Endothelial cell of umbilical vein (primary cell): ENCODE measurements around the gene BSND. TPM values are rescaled to one million over a fixed set of nuclear protein-coding genes. Genes with fewer than 3 reads are reported as not detected.

ENCODE experiments used
- BruUV-seq: library from RNA; stranded (reverse); fragments of 400-500 nt; replicated peaks from 2 replicates; lab custom pipeline; 2021; lab: Mats Ljungman, UMichigan
- CTCF ChIA-PET: fragments of 300-600, 350-600 bp; sonication (Branson Sonifier 250); formaldehyde crosslinking; loops from one replicate; lab custom pipeline; 2021; ENCODE audit warnings: antibody characterized with exemption, inconsistent platforms; lab: Charles Lee
- POLR2A ChIA-PET: fragments of 300-600, 350-600 bp; sonication (Branson Sonifier 250); formaldehyde crosslinking; loops from one replicate; lab custom pipeline; 2021; ENCODE audit warnings: antibody characterized with exemption, inconsistent platforms; lab: Charles Lee
- DNase-seq: peaks from one replicate; pipeline ENCODE4 v3.0.0-alpha.2; 2011; ENCODE audit warnings: low read depth, low spot score
- FAIRE-seq: peaks from 2 replicates; lab custom pipeline; 2011; peaks lifted over from hg19 to GRCh38; lab: Jason Lieb, UNC
- H2AFZ ChIP-seq: 2 replicates; pipeline ENCODE4 v1.6.0; 2012; ENCODE audit warnings: low read depth, low read length, control low read depth, inconsistent platforms
- H3K27ac ChIP-seq: 2 replicates; pipeline ENCODE4 v1.5.1; 2011; ENCODE audit warnings: low read depth, mild to moderate bottlenecking, control low read depth, low read length, moderate library complexity; ENCODE audit not compliant: insufficient read depth
- H3K27me3 ChIP-seq, 2 experiments: 2 replicates each; pipeline versions ENCODE4 v1.6.0 to v1.6.1; 2011; ENCODE audit warnings: low read length in 2 of 2, mixed read lengths in 1 of 2; ENCODE audit not compliant: control insufficient read depth in 2 of 2, insufficient read depth in 2 of 2
- H3K36me3 ChIP-seq, 2 experiments: 2 replicates in 1 of 2; 3 replicates in 1 of 2; pipeline ENCODE4 v1.5.1; 2011; ENCODE audit warnings: low read length in 2 of 2, mild to moderate bottlenecking in 1 of 2, moderate library complexity in 1 of 2; ENCODE audit not compliant: control insufficient read depth in 2 of 2, insufficient read depth in 2 of 2; ENCODE audit errors: extremely low read depth in 1 of 2
- H3K4me1 ChIP-seq: 3 replicates; pipeline ENCODE4 v1.5.1; 2011; ENCODE audit warnings: mild to moderate bottlenecking, low read length; ENCODE audit not compliant: control insufficient read depth, insufficient read depth; ENCODE audit errors: extremely low read depth
- H3K4me2 ChIP-seq: 2 replicates; pipeline ENCODE4 v1.6.1; 2011; ENCODE audit warnings: low read length, control low read depth, mixed read lengths; ENCODE audit not compliant: insufficient read depth
- H3K4me3 ChIP-seq, 3 experiments: fragments of 200-600 bp in 1 of 3; sonication (generic), shearing (Covaris generic) in 1 of 3; replicated peaks in 1 of 3; 2 replicates each; pipeline ENCODE4 v1.5.1; 2011 to 2016; ENCODE audit warnings: control low read depth in 3 of 3, low read length in 3 of 3, mild to moderate bottlenecking in 2 of 3, inconsistent platforms in 1 of 3, low read depth in 1 of 3, moderate library complexity in 1 of 3; ENCODE audit not compliant: insufficient read depth in 1 of 3
- H3K79me2 ChIP-seq: 2 replicates; pipeline ENCODE4 v1.6.0; 2012; ENCODE audit warnings: low read length, inconsistent platforms; ENCODE audit not compliant: control insufficient read depth, insufficient read depth
- H3K9ac ChIP-seq: replicated peaks from 2 replicates; pipeline ENCODE3; 2011; ENCODE audit warnings: low read length, control low read depth; ENCODE audit not compliant: insufficient read depth; ENCODE audit errors: extremely low read depth
- H3K9me1 ChIP-seq: replicated peaks from 3 replicates; pipeline ENCODE4 v1.6.0; 2011; ENCODE audit warnings: mild to moderate bottlenecking, low read length; ENCODE audit not compliant: control insufficient read depth, insufficient read depth; ENCODE audit errors: extremely low read depth
- H3K9me3 ChIP-seq: replicated peaks from 2 replicates; pipeline ENCODE4 v1.5.1; 2012; ENCODE audit warnings: low read length, inconsistent platforms; ENCODE audit not compliant: control insufficient read depth, insufficient read depth
- H4K20me1 ChIP-seq: replicated peaks from 2 replicates; pipeline ENCODE3; 2011; ENCODE audit warnings: mild to moderate bottlenecking, low read length; ENCODE audit not compliant: control insufficient read depth, insufficient read depth; ENCODE audit errors: extremely low read depth
- CTCF ChIP-seq, 2 donors: IDR thresholded peaks; 1 replicate in 1 of 2; 2 replicates in 1 of 2; pipeline ENCODE4 v1.5.1; 2011; ENCODE audit warnings: low read length in 2 of 2, mild to moderate bottlenecking in 2 of 2, moderate library complexity in 2 of 2, control low read depth in 1 of 2, inconsistent platforms in 1 of 2, low read depth in 1 of 2; ENCODE audit not compliant: insufficient read depth in 1 of 2; ENCODE audit errors: extremely low read depth in 1 of 2
- EZH2 ChIP-seq: IDR thresholded peaks from 2 replicates; pipeline ENCODE4 v1.6.1; 2012; ENCODE audit warnings: borderline replicate concordance, low read depth, mild to moderate bottlenecking, moderate library complexity, low read length, inconsistent platforms; ENCODE audit not compliant: severe bottlenecking
- FOS ChIP-seq: IDR thresholded peaks from 2 replicates; pipeline ENCODE4 v1.6.1; 2011; ENCODE audit warnings: mild to moderate bottlenecking, low read length, moderate library complexity, borderline replicate concordance; ENCODE audit not compliant: insufficient read depth
- GATA2 ChIP-seq: IDR thresholded peaks from 2 replicates; pipeline ENCODE4 v1.7.0; 2011; ENCODE audit warnings: low read depth, mild to moderate bottlenecking, moderate library complexity, mixed read lengths, low read length; ENCODE audit not compliant: insufficient read length, insufficient read depth
- JUN ChIP-seq: IDR thresholded peaks from 2 replicates; pipeline ENCODE4 v1.6.1; 2011; ENCODE audit warnings: borderline replicate concordance, low read depth; ENCODE audit not compliant: insufficient read length, insufficient read depth
- MAX ChIP-seq: IDR thresholded peaks from 2 replicates; pipeline ENCODE4 v1.6.1; 2011; ENCODE audit not compliant: insufficient read depth, insufficient read length
- MYC ChIP-seq: IDR thresholded peaks from one replicate; pipeline ENCODE4 v1.6.1; 2011; ENCODE audit warnings: mild to moderate bottlenecking, low read depth, low read length
- POLR2A ChIP-seq: IDR thresholded peaks from 2 replicates; pipeline ENCODE4 v1.6.1; 2012; ENCODE audit warnings: low read depth, mild to moderate bottlenecking, control low read depth, low read length
- POLR2AphosphoS5 ChIP-seq: IDR thresholded peaks from 2 replicates; pipeline ENCODE4 v1.6.1; 2012; ENCODE audit warnings: low read depth, mild to moderate bottlenecking, control low read depth, low read length, moderate library complexity; ENCODE audit not compliant: insufficient read depth
- dilution Hi-C: fragments of 300-500 bp; cut with MboI; formaldehyde crosslinking; loops from one replicate; pipeline ENCODE4 v1.15.0; 2019; ENCODE audit warnings: low sequenced_read_pairs; ENCODE audit not compliant: extremely low pct_ligation_motif_present
- intact Hi-C: fragments of 100-400 bp; cut with micrococcal nuclease; formaldehyde crosslinking; loops from one replicate; pipeline ENCODE4 v1.10.0; 2022
- polyA plus RNA-seq, 4 experiments: library from polyadenylated mRNA; depleted of rRNA in 3 of 4; stranded (reverse) in 3 of 4; unstranded in 1 of 4; fragments of >200 nt; gene quantifications; 2 replicates each; pipeline versions ENCODE4 v1.2.1 to v1.2.3, GENCODE V29; 2011 to 2012; ENCODE audit warnings: missing spikeins in 1 of 4
- total RNA-seq: library from RNA; stranded (reverse); gene quantifications from 2 replicates; pipeline ENCODE4 v1.2.3, GENCODE V29; 2021

The BSND gene
- total and polyA plus RNA-seq, 2 donors (not counting 3 experiments of a cell fraction or from before 2014, with no cell fraction given) = not detected

GRCh38 chr1:55040933-55041494, 42.3 kb downstream of the BSND start:
- BruUV-seq = no TSS peak
- H3K9me1 ChIP-seq = no peaks in the 10 kb centered on the region
- no peaks in the 10 kb centered on the region for H4K20me1 ChIP-seq
- no peak overlapping the region for H3K4me3 ChIP-seq
- H2AFZ ChIP-seq = no peak overlapping the region
- ChIA-PET POLR2A (no interaction called here), CTCF (interaction anchor here (1.0 kb wide), 1 partner anchor 90 kb away, joined by 3 read pairs; no protein-coding TSS in a partner anchor)
- H3K4me2 ChIP-seq = no peak overlapping the region
- H3K27me3 ChIP-seq = peaks cover 53 to 61% of the 10 kb centered on the region in 2 experiments
- H3K9ac ChIP-seq = no peak overlapping the region
- dilution Hi-C loops = no loop called here
- no peak overlapping the region for H3K27ac ChIP-seq
- no peaks in the 10 kb centered on the region for H3K9me3 ChIP-seq
- H3K36me3 ChIP-seq = no peaks in the 10 kb centered on the region
- no peak for TF ChIP-seq JUN
- no peak for TF ChIP-seq GATA2
- no peak for TF ChIP-seq FOS
- TF ChIP-seq POLR2AphosphoS5 = no peak
- no peak for TF ChIP-seq MAX
- no peak for TF ChIP-seq POLR2A
- TF ChIP-seq CTCF (IDR thresholded peaks at IDR 0.05; ENCODE audit: extremely low read depth in 1 of 2, insufficient read depth in 1 of 2, low read depth in 1 of 2, low read length in 2 of 2) = no peak
- no peak for TF ChIP-seq MYC
- TF ChIP-seq EZH2 = no peak
- peaks cover 4% of the 10 kb centered on the region for H3K4me1 ChIP-seq
- H3K79me2 ChIP-seq = no peaks in the 10 kb centered on the region
- no peak for DNase-seq
- no peak for FAIRE-seq
- intact Hi-C loops = no loop called here
